Measurements from ENCODE around the gene CASK.

- TF ChIP-seq, protein P1, sequence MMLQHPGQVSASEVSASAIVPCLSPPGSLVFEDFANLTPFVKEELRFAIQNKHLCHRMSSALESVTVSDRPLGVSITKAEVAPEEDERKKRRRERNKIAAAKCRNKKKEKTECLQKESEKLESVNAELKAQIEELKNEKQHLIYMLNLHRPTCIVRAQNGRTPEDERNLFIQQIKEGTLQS (CRISPR knock-in tag; conservative IDR thresholded peaks at IDR 0.05): no peak
- TF ChIP-seq ZNF138 (CRISPR knock-in tag; conservative IDR thresholded peaks at IDR 0.05) (no peak), ELF4 (CRISPR knock-in tag; IDR thresholded peaks at IDR 0.05; ENCODE audit: low read depth) (no peak), CTCF (IDR thresholded peaks at IDR 0.05) (no peak), ESRRA (CRISPR knock-in tag; IDR thresholded peaks at IDR 0.05; ENCODE audit: borderline replicate concordance) (no peak), ZBTB21 (CRISPR knock-in tag; IDR thresholded peaks at IDR 0.05; ENCODE audit: borderline replicate concordance) (no peak), TP53 (CRISPR knock-in tag; IDR thresholded peaks at IDR 0.05) (no peak), ZNF121 (CRISPR knock-in tag; IDR thresholded peaks at IDR 0.05) (no peak)
- TF ChIP-seq, protein P2, sequence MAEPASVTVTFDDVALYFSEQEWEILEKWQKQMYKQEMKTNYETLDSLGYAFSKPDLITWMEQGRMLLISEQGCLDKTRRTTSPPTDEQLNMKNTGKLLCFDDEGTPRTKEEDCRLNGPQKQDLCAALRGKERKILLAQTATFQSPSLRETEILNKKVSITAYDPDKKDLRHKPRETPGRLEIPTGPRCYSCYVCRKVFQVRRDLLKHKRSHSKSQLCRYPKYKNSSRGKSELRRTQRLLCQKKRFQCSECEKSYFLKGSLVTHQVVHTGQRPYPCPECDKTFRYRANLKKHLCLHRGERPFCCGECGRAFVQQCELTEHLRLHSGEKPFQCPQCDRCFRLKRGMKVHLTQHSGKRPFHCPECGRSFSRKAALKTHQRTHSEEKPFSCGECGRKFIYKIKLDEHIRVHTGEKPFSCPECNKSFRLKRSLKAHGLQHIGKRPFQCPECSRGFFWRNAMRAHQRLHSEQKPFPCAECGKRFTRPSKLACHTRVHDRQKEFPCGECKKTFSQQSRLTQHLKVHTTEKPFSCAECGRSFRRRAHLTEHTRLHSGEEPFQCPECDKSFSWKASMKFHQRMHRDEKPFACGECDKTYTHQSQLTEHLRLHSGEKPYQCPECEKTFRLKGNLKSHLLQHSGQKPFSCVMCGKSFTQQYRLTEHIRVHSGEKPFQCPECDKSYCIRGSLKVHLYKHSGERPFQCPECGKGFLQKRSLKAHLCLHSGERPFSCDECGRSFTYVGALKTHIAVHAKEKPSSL (CRISPR knock-in tag; conservative IDR thresholded peaks at IDR 0.05): no peak
- TF ChIP-seq, protein P3, sequence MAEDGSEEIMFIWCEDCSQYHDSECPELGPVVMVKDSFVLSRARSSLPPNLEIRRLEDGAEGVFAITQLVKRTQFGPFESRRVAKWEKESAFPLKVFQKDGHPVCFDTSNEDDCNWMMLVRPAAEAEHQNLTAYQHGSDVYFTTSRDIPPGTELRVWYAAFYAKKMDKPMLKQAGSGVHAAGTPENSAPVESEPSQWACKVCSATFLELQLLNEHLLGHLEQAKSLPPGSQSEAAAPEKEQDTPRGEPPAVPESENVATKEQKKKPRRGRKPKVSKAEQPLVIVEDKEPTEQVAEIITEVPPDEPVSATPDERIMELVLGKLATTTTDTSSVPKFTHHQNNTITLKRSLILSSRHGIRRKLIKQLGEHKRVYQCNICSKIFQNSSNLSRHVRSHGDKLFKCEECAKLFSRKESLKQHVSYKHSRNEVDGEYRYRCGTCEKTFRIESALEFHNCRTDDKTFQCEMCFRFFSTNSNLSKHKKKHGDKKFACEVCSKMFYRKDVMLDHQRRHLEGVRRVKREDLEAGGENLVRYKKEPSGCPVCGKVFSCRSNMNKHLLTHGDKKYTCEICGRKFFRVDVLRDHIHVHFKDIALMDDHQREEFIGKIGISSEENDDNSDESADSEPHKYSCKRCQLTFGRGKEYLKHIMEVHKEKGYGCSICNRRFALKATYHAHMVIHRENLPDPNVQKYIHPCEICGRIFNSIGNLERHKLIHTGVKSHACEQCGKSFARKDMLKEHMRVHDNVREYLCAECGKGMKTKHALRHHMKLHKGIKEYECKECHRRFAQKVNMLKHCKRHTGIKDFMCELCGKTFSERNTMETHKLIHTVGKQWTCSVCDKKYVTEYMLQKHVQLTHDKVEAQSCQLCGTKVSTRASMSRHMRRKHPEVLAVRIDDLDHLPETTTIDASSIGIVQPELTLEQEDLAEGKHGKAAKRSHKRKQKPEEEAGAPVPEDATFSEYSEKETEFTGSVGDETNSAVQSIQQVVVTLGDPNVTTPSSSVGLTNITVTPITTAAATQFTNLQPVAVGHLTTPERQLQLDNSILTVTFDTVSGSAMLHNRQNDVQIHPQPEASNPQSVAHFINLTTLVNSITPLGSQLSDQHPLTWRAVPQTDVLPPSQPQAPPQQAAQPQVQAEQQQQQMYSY (CRISPR knock-in tag; IDR thresholded peaks at IDR 0.05): no peak
- TF ChIP-seq, protein P4, sequence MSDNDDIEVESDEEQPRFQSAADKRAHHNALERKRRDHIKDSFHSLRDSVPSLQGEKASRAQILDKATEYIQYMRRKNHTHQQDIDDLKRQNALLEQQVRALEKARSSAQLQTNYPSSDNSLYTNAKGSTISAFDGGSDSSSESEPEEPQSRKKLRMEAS (CRISPR knock-in tag; IDR thresholded peaks at IDR 0.05): no peak
These were observed 405.1 kb downstream of the CASK start for GRCh38 chrX:41518127-41518840.

Data from WTC11 (cell line).